Endodermal cell (in vitro differentiated cells): Measurements from ENCODE around the gene SF3B5. TPM values are rescaled to one million over a fixed set of nuclear protein-coding genes. Genes with fewer than 3 reads are reported as not detected.
"Not testable (repeated sequence)": the region's sequence is repeated elsewhere in the genome, so short reads cannot be mapped to it uniquely, and the experiment has no call there.

ENCODE experiments used
- DNase-seq: peaks from one replicate; pipeline ENCODE4 v3.0.0-alpha.2; 2017
- H3K27ac ChIP-seq: 2 replicates; pipeline ENCODE4 v1.5.1; 2013; ENCODE audit warnings: mild to moderate bottlenecking, low read depth, low read length, moderate library complexity
- H3K27me3 ChIP-seq: 2 replicates; pipeline ENCODE4 v1.6.1; 2013; ENCODE audit warnings: mild to moderate bottlenecking, low read length, moderate library complexity; ENCODE audit not compliant: insufficient read depth, control insufficient read depth, poor library complexity, severe bottlenecking
- H3K36me3 ChIP-seq: 2 replicates; pipeline ENCODE4 v1.7.0; 2013; ENCODE audit warnings: mild to moderate bottlenecking, low read length, moderate library complexity; ENCODE audit not compliant: control insufficient read depth, insufficient read depth
- H3K4me1 ChIP-seq: one replicate; pipeline ENCODE4 v1.7.0; 2013; ENCODE audit warnings: low read length; ENCODE audit not compliant: control insufficient read depth, insufficient read depth
- H3K4me3 ChIP-seq: 2 replicates; pipeline ENCODE4 v1.5.1; 2013; ENCODE audit warnings: mild to moderate bottlenecking, low read length, moderate library complexity
- H3K9ac ChIP-seq: 2 replicates; pipeline ENCODE4 v1.6.1; 2013; ENCODE audit warnings: mild to moderate bottlenecking, low read length, moderate library complexity; ENCODE audit not compliant: poor library complexity, severe bottlenecking; ENCODE audit errors: extremely low read depth
- H3K9me3 ChIP-seq: 2 replicates; pipeline ENCODE4 v1.6.1; 2013; ENCODE audit warnings: mild to moderate bottlenecking, low read length, moderate library complexity; ENCODE audit not compliant: control insufficient read depth
- H3K27ac Mint-ChIP-seq: 2 replicates; pipeline ENCODE4 v1.8.0; 2020; ENCODE audit warnings: mixed read lengths
- H3K27me3 Mint-ChIP-seq: 2 replicates; pipeline ENCODE4 v1.8.0; 2021; ENCODE audit warnings: mild to moderate bottlenecking, mixed read lengths; ENCODE audit not compliant: insufficient read depth
- H3K36me3 Mint-ChIP-seq: 2 replicates; pipeline ENCODE4 v1.8.0; 2020; ENCODE audit warnings: low read depth, mixed read lengths
- H3K4me1 Mint-ChIP-seq: 2 replicates; pipeline ENCODE4 v1.8.0; 2020; ENCODE audit warnings: mixed read lengths
- H3K4me3 Mint-ChIP-seq: 2 replicates; pipeline ENCODE4 v1.8.0; 2020; ENCODE audit warnings: mild to moderate bottlenecking, moderate library complexity, mixed read lengths
- H3K9me3 Mint-ChIP-seq: 2 replicates; pipeline ENCODE4 v1.8.0; 2020; ENCODE audit warnings: mild to moderate bottlenecking, mixed read lengths
- WGBS, 2 experiments: methylation state at CpG; one replicate each; pipeline versions ENCODE4 v1.1.5 to v1.1.7; 2013; ENCODE audit warnings: missing lambda C conversion rate in 2 of 2, mixed read lengths in 1 of 2; ENCODE audit not compliant: insufficient coverage in 1 of 2, insufficient read length in 1 of 2; 5-methylcytosine and 5-hydroxymethylcytosine counted together
- total RNA-seq, 2 donors: library from RNA; stranded (reverse); fragmentation: NEBNext Ultra II Directional in 1 of 2; extraction: Animal tissue kit (Norgen Biotek cat#: 25700) in 1 of 2; gene quantifications; 2 replicates in 1 of 2; 3 replicates in 1 of 2; pipeline ENCODE4 v1.2.1, GENCODE V29; 2021
- TF ChIP-seq, protein P1 (sequence below): fragments of 200-600 bp; sonication (generic); conservative IDR thresholded peaks from 2 replicates; pipeline ENCODE4 v1.5.0; 2021; ENCODE audit warnings: antibody characterized with exemption, mild to moderate bottlenecking

Gene SF3B5
- total RNA-seq, 2 donors from 2014 or later: 124 to 138 TPM

GRCh38 chr6:144134176-144134575, 38.8 kb upstream of the SF3B5 start:
- TF ChIP-seq, protein P1, sequence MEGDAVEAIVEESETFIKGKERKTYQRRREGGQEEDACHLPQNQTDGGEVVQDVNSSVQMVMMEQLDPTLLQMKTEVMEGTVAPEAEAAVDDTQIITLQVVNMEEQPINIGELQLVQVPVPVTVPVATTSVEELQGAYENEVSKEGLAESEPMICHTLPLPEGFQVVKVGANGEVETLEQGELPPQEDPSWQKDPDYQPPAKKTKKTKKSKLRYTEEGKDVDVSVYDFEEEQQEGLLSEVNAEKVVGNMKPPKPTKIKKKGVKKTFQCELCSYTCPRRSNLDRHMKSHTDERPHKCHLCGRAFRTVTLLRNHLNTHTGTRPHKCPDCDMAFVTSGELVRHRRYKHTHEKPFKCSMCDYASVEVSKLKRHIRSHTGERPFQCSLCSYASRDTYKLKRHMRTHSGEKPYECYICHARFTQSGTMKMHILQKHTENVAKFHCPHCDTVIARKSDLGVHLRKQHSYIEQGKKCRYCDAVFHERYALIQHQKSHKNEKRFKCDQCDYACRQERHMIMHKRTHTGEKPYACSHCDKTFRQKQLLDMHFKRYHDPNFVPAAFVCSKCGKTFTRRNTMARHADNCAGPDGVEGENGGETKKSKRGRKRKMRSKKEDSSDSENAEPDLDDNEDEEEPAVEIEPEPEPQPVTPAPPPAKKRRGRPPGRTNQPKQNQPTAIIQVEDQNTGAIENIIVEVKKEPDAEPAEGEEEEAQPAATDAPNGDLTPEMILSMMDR: no peak
- Histone ChIP-seq H3K9ac (no peak overlapping the region), H3K9me3 (no peaks in the 10 kb centered on the region), H3K4me1 (no peaks in the 10 kb centered on the region), H3K4me3 (no peak overlapping the region), H3K27ac (no peak overlapping the region), H3K27me3 (no peaks in the 10 kb centered on the region), H3K36me3 (no peaks in the 10 kb centered on the region)
- Mint-ChIP-seq H3K4me3 (no peak overlapping the region), H3K36me3 (no peaks in the 10 kb centered on the region), H3K27me3 (no peaks in the 10 kb centered on the region), H3K4me1 (no peaks in the 10 kb centered on the region), H3K27ac (no peak overlapping the region), H3K9me3 (no peaks in the 10 kb centered on the region)
- no peak for DNase-seq
- 96% methylated on average over 2 of the region's 2 CpGs; no CpG with 5 or more reads in 1 of the 2 experiments for WGBS, 2 experiments

GRCh38 chr6:144133225-144133821, 38.0 kb upstream of the SF3B5 start:
- H3K4me1 ChIP-seq: no peaks in the 10 kb centered on the region
- peaks cover 2% of the 10 kb centered on the region for H3K27me3 Mint-ChIP-seq
- H3K36me3 Mint-ChIP-seq: no peaks in the 10 kb centered on the region
- no peak for DNase-seq
- H3K4me3 ChIP-seq: no peak overlapping the region
- TF ChIP-seq, protein P1: no peak
- 88 to 89% methylated on average over 3 to 5 of the region's 5 CpGs for WGBS, 2 experiments
- H3K9me3 ChIP-seq: no peaks in the 10 kb centered on the region
- no peaks in the 10 kb centered on the region for H3K27me3 ChIP-seq
- H3K9me3 Mint-ChIP-seq: no peaks in the 10 kb centered on the region
- no peak overlapping the region for H3K27ac Mint-ChIP-seq
- no peak overlapping the region for H3K4me3 Mint-ChIP-seq
- H3K4me1 Mint-ChIP-seq: no peaks in the 10 kb centered on the region
- no peak overlapping the region for H3K27ac ChIP-seq
- H3K9ac ChIP-seq: no peak overlapping the region
- no peaks in the 10 kb centered on the region for H3K36me3 ChIP-seq

DNA sequence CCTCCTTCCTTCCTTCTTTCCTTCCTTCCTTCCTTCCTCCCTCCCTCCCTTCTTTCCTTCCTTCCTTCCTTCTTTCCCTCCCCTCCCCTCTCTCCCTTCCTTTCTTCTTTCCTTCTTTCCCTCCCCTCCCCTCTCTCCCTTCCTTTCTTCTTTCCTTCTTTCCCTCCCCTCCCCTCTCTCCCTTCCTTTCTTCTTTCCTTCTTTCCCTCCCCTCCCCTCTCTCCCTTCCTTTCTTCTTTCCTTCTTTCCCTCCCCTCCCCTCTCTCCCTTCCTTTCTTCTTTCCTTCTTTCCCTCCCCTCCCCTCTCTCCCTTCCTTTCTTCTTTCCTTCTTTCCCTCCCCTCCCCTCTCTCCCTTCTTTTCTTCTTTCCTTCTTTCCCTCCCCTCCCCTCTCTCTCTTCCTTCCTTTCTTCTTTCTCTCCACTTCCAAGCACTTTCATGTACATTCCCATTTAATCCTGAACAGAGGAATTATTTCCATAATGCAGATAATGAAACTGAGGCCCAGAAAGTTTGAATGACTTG, 36.9 kb upstream of the SF3B5 start:
- not testable (repeated sequence) for H3K9ac ChIP-seq, H3K9me3 ChIP-seq, H3K4me1 Mint-ChIP-seq, H3K27ac ChIP-seq, H3K4me3 ChIP-seq, H3K27me3 ChIP-seq, H3K36me3 Mint-ChIP-seq, H3K4me3 Mint-ChIP-seq, H3K9me3 Mint-ChIP-seq, H3K4me1 ChIP-seq, H3K36me3 ChIP-seq, H3K27ac Mint-ChIP-seq, H3K27me3 Mint-ChIP-seq, DNase-seq

DNA sequence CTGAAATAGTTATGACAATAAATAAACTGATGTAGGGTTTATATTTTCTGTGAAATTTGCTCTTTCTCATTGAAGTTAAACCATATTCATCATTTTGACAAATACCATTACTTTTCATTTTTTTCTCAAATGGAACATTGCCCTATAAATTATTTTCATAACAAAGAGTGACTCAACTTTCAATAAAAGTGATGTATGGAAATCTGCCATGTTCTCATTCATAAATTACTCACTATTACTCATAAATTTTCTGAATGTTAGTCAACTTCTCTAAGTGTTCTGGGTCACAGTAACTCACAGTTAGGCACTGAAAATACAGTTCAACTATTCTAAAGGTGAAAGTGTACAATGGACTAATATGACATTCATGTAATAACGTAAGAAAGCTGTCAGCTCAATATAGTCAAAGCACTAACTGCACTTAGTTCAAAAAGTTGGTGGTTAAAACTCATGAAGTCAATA, 35.9 kb upstream of the SF3B5 start:
- Mint-ChIP-seq H3K36me3 (no peaks in the 10 kb centered on the region), H3K27ac (no peak overlapping the region), H3K27me3 (peaks cover 2% of the 10 kb centered on the region), H3K4me3 (no peak overlapping the region), H3K4me1 (no peaks in the 10 kb centered on the region), H3K9me3 (no peaks in the 10 kb centered on the region)
- Histone ChIP-seq H3K36me3 (no peaks in the 10 kb centered on the region), H3K9me3 (no peaks in the 10 kb centered on the region), H3K27me3 (no peaks in the 10 kb centered on the region), H3K4me1 (no peaks in the 10 kb centered on the region), H3K27ac (no peak overlapping the region), H3K9ac (no peak overlapping the region), H3K4me3 (no peak overlapping the region)
- WGBS, 2 experiments: 100% methylated on average over 1 of the region's 1 CpG; no CpG with 5 or more reads in 1 of the 2 experiments
- no peak for DNase-seq
- TF ChIP-seq, protein P1: no peak
